Peyer's patch (tissue), 4 donors: ENCODE results near the gene NNT.
"Not testable (repeated sequence)": the region's sequence is repeated elsewhere in the genome, so short reads cannot be mapped to it uniquely, and the experiment has no call there.

Experiments used
- CTCF ChIP-seq, 6 experiments: fragments of 450-650 bp in 4 of 6; fragments of 200-600 bp in 2 of 6; sonication (generic) in 1 of 6; IDR thresholded peaks; one replicate each; pipeline ENCODE4 v1.5.1; 2017 to 2019; ENCODE audit warnings: antibody characterized with exemption in 6 of 6, mild to moderate bottlenecking in 3 of 6, moderate library complexity in 1 of 6
- POLR2A ChIP-seq, 2 donors: fragments of 450-650 bp; IDR thresholded peaks; one replicate each; pipeline ENCODE4 v1.5.1; 2017; ENCODE audit warnings: antibody characterized with exemption in 2 of 2, mild to moderate bottlenecking in 2 of 2, moderate library complexity in 2 of 2

DNA sequence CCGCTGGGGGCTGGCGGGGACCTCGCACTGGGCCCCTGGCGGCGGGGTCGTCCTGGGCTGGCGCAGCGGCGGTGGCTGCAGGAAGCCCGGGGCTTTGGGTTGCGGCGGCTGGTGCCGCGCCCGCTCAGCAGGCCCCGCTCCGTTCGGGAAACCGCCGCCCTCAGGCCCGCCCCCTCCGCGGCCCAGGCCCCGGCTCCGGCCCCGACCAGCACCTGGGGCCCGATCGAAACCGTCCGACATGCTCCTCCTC lies 46.4 kb upstream of the NNT start:
- TF ChIP-seq CTCF, POLR2A (IDR thresholded peaks at IDR 0.05): not testable (repeated sequence)
